HFF-Myc (cell line): ENCODE results near the gene RNF213.

Experiments
- DNase-seq: peaks from one replicate; pipeline ENCODE4 v3.0.0-alpha.2; 2011; ENCODE audit warnings: low read depth; ENCODE audit errors: extremely low read depth
- H3K4me3 ChIP-seq: replicated peaks from 2 replicates; pipeline ENCODE4 v1.5.1; 2011; ENCODE audit warnings: low read depth, mild to moderate bottlenecking, control low read depth, low read length
- TF ChIP-seq, protein P1 (sequence below): IDR thresholded peaks from 2 replicates; pipeline ENCODE4 v1.5.1; 2012; ENCODE audit warnings: mild to moderate bottlenecking, low read depth, low read length, control low read depth; ENCODE audit errors: missing control alignments

The RNF213 gene

DNA sequence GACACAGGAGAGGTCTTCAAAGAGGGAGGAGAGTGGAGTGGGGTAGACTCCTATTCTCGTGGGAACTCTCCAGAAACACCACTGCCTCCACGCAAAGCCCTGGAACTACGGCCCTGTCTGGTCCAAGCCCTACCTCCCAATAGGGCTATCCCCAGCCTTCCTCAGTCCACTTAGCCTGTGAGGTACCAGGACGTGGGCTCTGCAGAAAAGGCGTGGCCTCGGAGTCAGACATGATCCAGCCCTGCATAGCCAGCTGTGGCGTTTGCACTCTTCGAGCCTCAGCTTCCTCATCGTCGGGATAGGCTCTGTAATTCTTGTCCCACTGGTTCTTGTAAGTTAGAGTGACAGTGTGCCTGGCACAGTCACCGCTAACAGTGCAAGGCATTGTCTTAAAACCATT, 168.1 kb downstream of the RNF213 start:
- TF ChIP-seq, protein P1, sequence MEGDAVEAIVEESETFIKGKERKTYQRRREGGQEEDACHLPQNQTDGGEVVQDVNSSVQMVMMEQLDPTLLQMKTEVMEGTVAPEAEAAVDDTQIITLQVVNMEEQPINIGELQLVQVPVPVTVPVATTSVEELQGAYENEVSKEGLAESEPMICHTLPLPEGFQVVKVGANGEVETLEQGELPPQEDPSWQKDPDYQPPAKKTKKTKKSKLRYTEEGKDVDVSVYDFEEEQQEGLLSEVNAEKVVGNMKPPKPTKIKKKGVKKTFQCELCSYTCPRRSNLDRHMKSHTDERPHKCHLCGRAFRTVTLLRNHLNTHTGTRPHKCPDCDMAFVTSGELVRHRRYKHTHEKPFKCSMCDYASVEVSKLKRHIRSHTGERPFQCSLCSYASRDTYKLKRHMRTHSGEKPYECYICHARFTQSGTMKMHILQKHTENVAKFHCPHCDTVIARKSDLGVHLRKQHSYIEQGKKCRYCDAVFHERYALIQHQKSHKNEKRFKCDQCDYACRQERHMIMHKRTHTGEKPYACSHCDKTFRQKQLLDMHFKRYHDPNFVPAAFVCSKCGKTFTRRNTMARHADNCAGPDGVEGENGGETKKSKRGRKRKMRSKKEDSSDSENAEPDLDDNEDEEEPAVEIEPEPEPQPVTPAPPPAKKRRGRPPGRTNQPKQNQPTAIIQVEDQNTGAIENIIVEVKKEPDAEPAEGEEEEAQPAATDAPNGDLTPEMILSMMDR: no peak
- DNase-seq: no peak
- no peak overlapping the region for H3K4me3 ChIP-seq

DNA sequence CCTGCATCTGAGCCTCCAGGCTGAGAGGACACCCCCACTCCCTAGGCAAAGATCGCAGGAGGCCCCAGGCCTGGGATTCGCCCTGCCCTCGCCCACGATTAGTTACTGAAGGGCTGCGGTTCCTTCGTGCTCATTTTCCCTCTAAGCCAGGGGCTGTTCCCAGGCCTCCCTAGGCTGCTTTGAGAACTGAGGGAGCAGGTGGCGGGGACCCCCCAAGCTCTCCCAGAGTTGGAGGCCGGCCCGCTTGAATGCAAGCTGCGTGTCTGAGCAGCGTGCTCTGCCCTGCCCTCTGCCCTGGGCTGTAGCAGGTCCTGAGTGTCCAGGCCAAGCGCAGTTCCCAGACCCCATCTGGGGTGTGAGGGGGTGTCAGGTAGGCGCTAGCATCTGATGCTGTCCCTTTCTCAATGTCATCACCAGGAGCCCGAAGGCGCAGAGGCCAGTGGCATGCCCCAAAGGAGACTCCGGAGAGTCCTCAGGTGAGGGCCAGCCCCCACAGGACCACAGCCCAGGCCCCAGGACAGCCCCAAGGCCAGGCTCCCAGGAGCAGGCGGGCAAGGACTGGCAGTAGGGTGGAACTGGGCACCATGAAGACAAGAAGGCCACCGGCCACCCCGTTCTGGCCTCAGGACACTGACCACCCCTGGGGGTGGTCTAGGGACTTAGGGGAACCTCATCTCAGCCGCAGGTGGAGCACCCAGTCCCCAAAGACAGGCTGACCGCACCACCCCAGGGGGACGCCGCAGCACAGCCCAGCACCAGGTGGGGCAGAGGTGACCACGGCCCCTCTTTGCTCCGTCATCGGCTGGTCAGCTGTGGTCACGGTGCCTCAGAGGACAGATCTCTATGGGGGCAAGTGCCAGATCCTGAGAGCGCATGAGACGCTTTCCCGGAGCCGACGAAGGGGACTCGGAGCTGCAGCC, 169.0 kb downstream of the RNF213 start:
- H3K4me3 ChIP-seq: no peak overlapping the region
- TF ChIP-seq, protein P1: no peak
- no peak for DNase-seq

DNA sequence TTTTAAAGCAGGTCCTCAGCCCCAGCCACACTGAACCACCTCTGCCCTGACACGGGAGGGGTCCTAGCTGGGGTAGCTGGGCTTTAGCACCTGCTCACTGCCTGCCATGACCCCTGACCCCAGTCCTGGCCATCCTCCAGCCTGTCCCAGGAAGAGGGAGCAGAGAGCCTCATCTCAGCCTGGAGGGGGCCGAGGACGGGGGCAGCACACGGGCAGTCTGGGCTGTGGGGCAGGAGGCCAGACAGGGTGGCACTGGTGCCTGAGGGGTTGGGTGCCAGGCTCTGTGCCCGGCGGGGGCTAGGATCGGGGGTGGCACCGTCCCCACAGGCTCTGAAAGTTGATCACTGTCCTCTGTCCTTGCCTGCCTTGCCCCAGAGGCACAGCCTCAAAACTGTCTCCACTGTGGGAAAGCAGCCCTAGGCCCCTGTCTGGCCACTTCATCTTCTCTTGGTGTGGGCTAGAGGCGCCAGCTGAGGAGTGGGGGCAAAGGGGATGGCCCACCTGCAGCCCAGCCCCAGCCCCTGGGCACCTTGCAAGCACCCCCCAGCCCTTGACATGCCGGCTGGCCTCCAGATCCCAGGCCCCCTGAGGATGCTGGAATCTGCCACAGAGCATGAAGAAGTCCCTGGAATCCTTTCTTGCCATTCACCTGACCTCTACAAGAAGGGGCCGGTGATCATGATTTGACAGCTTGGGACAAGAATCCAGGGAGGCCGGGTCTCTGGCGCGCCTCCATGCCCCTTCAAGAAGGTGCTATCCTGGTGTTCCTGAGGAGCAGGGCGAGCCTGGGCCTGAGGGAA, 170.0 kb downstream of the RNF213 start:
- DNase-seq: no peak
- TF ChIP-seq, protein P1: no peak
- no peak overlapping the region for H3K4me3 ChIP-seq

DNA sequence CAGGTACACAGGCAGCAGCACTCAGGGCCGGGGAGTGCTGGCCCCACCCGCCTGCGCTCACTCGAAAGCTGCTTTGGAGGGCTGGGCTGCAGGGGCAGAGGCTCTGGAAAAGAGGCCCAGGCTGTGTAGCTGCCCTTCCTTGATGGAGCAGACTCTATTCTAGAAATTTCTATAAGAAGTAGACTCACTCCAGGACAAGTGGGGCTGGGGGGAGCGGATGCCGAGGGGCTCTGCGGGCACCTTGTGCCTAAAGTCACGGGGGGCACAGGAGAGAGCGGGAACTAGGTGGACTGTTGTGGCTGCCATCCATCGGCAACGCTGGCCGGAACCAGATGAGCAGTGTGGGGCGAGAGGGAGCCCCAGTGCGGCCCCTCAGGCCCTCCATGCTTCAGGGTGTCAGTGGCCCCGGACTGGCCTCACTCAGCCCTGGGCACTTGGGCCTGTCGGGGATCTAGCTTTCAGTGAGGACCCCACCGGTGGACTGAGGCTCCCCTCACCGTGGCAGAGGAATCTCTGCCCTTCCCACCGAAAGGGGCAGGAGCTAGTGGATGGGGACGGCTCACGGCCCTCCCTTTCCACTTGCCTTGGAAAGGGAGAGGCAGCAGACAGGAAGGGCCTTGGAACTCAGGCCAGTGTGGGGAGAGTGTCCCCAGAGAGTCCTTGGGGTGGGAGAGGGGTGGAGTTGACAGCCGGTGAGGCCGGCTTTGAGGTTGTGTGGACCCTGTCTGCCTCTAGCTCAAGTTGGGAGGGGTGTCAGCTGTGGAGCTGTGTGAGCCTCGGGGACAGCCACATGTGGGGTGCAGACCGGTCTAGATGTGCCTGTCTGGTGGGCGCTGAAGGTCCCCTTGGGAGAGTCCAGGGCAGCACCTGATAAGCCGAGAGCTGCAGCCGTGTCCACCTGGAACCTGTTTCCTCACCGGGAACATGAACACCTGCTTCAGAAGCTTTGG, 170.9 kb downstream of the RNF213 start:
- no peak for DNase-seq
- TF ChIP-seq, protein P1: no peak
- no peak overlapping the region for H3K4me3 ChIP-seq

DNA sequence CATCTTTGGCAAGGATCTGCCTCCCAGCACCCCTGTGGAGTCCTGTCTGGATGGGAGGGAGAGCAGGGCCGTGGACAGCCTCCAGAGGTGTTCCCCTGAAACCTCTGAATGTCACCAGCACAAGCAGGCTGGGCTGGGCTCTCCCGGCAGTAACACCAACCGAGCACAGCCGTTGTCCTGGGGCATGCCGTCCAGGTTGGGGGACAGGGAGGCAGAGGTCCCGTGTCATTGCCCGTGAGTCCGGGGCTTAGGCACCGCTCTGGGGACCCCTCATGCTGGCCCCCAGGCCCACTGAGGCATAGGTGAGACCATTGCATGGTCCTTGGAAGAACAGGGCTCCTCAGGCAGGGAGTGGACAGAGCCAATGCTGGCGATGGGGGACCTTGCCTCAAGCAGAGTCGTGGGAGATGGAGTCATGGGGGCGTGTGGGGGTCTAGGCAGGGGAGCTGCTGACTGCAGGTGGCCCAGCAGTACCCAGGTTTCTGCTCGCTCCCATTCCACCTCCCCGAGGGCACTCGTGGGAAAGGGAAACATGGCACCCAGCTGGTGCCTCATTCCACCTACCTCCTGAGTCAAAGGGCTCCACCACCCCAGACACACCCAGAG, 171.8 kb downstream of the RNF213 start:
- DNase-seq: no peak
- no peak overlapping the region for H3K4me3 ChIP-seq
- TF ChIP-seq, protein P1: no peak
